HG03108 (cell line): ENCODE data around the gene EXOC2.
"Not testable (repeated sequence)": the region's sequence is repeated elsewhere in the genome, so short reads cannot be mapped to it uniquely, and the experiment has no call there.

ENCODE experiments used
- ATAC-seq: cut with Tn5 transposase; IDR thresholded peaks from one replicate; pipeline ENCODE4 v1.9.1; 2021; ENCODE audit warnings: moderate library complexity; ENCODE audit not compliant: unreplicated experiment

EXOC2 gene

DNA sequence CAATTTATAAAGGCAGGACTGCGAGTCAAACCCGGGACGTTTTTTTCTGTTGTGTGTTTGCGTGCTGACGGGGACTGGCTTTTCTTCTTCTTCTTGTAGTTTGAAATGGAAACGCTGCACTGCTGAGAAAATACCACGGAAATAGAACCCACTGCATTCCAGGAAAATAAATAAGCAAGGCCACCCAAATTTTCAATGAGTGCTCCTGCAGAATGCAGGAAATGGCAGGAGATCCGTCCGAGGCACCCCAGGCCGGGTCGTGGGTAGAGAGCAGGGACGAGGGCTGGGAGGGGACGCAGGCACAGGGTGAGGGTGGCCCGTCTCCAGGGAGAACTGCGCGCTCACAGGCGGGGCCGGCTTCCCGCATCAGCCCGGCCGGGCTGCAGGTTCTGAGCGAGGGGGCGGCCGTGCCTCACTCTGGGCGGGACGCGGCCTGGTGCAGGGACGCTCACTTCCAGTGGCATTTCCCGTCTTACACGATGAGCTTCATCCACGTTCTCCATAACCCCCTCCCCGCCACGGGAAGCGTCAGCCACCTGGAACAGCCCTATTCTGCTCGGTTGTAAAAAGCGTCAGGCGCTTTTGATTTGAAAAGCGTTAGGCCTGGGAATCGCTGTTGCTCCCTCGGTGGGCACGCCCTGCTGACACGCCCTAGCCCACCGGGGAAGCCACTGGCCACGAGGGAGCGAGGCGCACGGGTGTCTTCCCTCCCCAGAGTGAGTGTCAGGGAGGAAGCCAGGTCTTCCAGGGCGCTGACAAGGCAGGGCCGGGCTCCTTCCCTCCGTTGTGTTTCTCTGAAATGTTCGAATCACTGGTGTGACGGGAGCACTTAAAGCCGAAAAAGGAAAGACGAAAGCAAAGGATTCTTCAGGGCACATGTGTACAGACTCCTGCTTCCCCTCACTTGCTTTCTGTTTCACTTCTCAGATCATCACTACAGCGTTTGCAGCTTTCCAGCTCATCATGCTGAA, 17.9 kb upstream of the EXOC2 start:
- peak; percentile 76 for ATAC-seq

DNA sequence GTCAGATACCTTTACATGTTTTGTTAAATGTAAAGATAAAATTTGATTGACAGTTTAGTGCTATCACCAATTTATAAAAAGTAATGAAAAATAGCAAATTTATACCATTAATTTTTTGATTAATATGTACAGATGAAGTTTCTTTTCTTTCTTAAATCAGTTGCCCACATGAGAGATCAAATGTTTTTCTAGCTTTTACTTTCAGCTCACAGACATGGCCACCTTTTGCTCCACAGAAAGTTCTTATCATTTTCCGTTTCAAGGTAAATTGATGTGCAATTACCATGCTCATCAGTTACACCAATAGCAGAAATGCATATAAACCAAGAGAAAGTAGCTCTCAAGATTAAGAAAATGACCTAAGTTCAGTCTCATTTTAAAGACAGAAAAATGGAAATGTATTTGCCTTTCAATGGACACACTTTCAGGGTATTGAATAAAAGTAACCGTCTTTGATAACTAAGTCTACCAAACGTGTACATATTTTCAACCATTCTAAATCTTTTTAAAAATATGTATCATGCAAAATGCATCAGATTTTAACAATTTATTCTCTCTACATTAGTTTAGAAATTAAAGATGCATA, 16.6 kb upstream of the EXOC2 start:
- no peak for ATAC-seq

GRCh38 chr6:708237-708598, 15.3 kb upstream of the EXOC2 start:
- ATAC-seq, result no peak

DNA sequence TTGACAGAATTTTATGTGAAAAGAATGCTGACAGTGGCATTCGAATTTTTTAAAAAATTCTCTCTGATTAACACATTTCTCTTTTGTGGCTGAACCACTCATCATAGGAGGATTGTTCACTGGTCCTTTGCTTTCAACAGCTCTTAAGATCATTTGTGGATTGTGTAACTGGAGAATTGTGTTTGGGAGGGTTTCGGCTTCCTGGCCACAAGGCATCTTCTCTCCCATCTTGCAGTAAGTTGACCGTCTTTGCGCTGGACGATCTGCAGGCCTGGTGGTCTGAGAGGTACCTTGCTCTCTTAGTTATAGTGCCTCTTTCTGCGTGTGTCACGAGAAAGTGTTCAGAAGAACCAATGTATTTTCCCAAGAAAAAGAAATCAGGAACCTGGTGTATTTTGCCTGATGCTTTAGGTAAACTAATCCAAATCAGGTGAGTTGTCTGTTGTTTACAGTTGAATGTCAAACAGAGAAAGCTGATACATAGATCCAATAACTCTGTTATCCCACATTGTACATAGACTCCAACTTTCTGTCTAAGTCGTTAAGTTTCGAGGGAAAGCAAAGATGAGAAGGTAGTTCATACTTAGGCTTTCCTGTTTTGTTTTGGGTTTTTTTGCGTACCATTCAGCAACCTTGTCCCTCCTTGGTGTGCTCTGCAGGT, 14.8 kb upstream of the EXOC2 start:
- ATAC-seq, result no peak

DNA sequence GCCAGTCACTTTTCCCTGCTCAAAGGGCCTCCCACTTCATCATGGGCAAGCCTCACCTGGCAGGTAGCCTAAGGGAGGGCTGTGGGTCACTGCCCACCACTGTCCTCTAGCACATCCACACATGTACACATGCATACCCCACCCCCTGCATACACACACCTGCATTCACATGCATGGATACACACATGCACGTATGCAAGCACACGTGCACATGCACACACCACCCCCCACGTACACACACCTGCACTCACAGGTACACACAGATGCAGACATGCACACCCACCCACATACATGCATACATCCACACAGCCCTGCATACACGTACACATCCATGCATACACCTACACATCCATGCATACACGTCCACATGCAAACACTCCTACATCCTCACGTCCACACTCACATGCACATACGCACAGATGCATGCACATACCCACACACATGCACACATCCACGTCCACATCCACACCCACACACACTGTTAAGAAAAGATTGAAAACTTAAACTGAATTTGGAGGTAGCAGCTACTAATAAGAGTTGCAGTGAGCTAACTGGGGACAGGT, 14.0 kb upstream of the EXOC2 start:
- ATAC-seq, result no peak

- ATAC-seq, result no peak
Measured at GRCh38 chr6:706146-706545, 13.2 kb upstream of the EXOC2 start.

- no peak for ATAC-seq
Measured at GRCh38 chr6:705047-705446, 12.1 kb upstream of the EXOC2 start.

DNA sequence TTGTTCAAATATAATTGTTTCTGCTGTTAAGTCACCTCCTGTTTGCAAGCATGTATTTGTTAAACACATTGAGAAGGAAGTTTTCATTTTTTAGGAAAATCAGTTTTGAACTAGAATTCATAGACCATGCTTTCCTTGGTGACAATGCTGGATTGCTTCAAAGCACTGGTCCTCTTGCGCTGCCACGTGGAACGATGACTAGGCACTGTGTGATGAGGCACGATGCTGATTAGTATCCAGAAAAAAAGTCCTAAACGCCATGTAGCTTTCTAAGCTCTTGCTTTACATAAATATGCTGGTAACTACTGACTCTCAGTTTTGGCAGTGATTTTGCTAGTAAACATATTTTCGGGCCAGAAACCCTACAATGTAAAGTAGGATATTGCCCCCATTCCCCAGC, 11.1 kb upstream of the EXOC2 start:
- ATAC-seq, result no peak

DNA sequence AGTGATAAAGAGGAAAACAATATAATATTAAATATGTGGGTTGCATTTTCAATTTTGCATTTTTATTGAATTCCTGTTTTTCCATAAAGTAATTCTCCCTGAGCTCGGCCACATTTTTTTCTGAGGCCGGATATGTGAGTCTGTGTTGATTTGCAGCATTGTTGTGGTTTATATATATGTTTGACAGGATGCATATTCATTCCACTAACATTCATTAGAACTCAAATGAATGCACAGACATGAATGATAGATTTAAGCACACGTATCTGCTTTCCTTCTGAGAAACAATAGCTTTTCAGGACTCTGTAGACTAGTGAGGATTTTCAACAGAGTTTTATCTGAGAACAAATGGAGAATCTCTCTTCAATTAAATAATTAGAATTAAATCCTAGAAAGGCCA, 10.6 kb upstream of the EXOC2 start:
- no peak for ATAC-seq

DNA sequence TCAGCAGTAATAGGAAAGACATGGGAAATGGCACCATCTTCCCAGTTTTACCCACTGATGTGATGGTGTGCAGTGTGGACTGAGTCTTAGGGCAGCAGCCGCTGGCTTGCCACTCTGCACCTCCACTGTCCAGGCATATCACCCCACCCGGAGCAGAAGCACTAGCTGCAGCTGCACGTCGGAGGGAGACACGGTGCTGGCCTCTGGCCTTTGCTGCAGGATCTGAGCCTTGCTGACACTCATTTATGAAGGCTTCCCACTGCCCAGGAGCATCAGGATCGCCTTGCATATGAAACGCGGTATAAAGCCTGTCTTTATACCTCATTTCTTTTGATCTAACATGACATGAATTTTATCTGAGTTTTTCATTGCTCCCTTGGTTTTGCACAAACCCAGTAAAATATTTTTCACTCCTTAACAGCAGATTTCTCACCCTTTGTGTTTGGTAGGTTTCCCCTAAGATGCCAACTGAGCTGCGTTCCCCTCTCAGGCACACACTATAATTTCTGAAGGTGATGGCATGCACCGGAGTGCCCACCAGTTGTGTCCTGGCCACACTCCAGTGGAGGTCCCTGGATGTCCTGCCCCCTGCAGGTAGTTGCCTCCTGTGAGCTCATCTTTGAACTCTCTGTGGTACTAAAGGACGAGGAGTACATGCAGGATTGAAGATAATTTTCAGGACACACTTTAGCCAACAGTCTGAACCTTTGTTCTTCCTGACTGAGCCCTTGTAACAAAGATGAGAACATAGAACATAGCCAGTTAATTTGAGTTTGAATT, 9.0 kb upstream of the EXOC2 start:
- ATAC-seq, result no peak

- ATAC-seq, result no peak
Measured at GRCh38 chr6:701215-701614, 8.3 kb upstream of the EXOC2 start.

- no peak for ATAC-seq
Measured at GRCh38 chr6:700490-700889, 7.6 kb upstream of the EXOC2 start.

- ATAC-seq, result no peak
Measured at GRCh38 chr6:699319-699718, 6.4 kb upstream of the EXOC2 start.

- not testable (repeated sequence) for ATAC-seq
Measured at GRCh38 chr6:694431-695126, 1.6 kb upstream of the EXOC2 start.

DNA sequence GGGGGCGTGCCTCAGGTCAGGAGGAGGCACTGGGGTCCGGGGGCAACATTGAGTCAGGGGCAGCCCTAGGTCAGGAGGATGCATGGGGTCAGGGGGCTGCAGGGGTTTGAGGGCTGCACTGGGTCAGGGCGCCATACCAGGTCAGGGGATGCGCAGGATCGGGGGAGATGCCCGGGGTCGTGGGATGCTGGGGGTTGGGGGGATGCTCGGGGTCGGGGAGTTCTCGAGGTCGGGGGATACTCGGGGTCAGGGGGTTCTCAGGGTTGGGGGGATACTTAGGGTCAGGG, 727 bp upstream of the EXOC2 start:
- no peak for ATAC-seq

- ATAC-seq, result peak; percentile 78
Measured at GRCh38 chr6:692356-692851, 535 bp downstream of the EXOC2 start.

DNA sequence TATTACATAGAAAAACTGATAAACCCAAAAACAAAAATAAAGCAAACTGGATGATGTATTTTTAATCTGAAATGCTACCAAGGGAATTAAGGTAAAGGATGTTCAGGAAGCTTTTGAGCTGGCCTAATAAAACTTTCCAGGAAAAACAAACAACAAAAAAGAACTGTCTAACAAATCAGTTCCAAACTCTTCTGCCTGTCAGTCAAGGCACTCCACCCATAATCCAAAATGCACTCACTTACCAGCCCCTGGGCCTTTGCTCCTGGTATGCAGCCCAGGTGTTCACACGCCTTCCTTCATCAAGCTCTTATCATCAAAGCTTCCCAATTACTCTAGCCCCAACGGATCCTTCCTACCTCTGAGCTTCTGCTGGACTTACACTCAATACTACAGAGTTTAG, 3.7 kb downstream of the EXOC2 start:
- no peak for ATAC-seq

- no peak for ATAC-seq
Measured at GRCh38 chr6:686497-686896, 6.4 kb downstream of the EXOC2 start.

- peak; percentile 73 for ATAC-seq
Measured at GRCh38 chr6:684831-685636, 7.9 kb downstream of the EXOC2 start.
